Measurements from ENCODE around the gene OXER1. TPM values are rescaled to one million over a fixed set of nuclear protein-coding genes. Genes with fewer than 3 reads are reported as not detected.

The OXER1 gene
- total and polyA plus RNA-seq, 9 of the 15 experiments (the other 6 are each of a cell fraction or from before 2014, with no cell fraction given) = not detected

DNA sequence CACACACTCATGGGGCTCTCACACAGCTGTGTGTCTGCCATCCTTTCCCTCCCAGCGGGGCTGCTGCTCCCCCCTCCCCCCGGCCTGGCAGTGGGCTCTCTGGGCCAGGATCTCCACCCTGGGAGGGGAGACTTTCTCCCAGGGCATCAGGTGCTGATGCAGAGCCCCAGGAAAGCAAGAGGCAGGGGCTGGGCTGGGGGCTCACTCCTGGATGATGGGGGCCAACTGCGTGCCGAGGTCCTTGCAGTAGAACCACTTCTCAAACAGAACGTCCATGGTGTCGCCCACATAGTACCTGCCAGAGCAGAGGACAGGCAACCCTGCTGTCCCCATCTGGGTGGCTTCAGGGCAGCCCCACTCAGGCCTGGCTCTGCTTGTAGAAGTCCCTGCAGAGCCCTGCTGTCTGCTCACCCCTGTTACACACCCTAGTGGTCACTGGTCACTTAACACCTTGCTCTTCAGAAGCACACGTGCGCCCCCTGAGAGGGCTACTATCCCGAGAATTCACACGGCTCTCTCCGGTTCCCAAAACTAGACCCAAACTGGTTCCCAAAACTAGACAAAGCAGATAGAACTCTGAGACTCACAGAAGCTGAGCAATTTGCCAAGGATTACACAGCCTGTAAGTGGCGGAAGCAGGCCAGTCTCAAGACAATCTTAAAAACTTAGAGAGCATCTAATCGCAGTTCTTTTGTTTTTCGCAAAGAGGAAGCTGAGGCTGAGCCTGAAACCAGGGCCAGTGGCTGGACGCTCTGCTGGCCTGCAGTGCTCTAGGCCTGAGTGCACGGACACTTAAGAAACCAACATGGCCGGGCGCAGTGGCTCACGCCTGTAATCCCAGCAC is 6.6 kb upstream of the OXER1 start (continued):
- TF ChIP-seq ZNF444 (CRISPR knock-in tag; IDR thresholded peaks at IDR 0.05) (no peak), CREB5 (CRISPR knock-in tag; IDR thresholded peaks at IDR 0.05) (no peak), PHTF2 (CRISPR knock-in tag; IDR thresholded peaks at IDR 0.05) (no peak), ILK (tag; IDR thresholded peaks at IDR 0.05; ENCODE audit: borderline replicate concordance, low read depth) (no peak), SPI1 (IDR thresholded peaks at IDR 0.05; ENCODE audit: borderline replicate concordance, low read depth, low read length) (no peak), SP2 (IDR thresholded peaks at IDR 0.05; ENCODE audit: extremely low read depth, low read depth, low read length, poor library complexity, severe bottlenecking) (no peak), ESRRA (IDR thresholded peaks at IDR 0.05; ENCODE audit: borderline replicate concordance, low read depth) (no peak), SAFB (IDR thresholded peaks at IDR 0.05; ENCODE audit: borderline replicate concordance, low read depth, low read length) (no peak), HCFC1 (IDR thresholded peaks at IDR 0.05; ENCODE audit: low read depth, low read length) (no peak), JUN (IDR thresholded peaks at IDR 0.05; ENCODE audit: borderline replicate concordance, low read depth, low read length) (0 out of 2 replicates have a peak, but pooled peaks have one; percentile 26), JUN (CRISPR knock-in tag; IDR thresholded peaks at IDR 0.05; ENCODE audit: borderline replicate concordance) (no peak), CREM (IDR thresholded peaks at IDR 0.05; ENCODE audit: low read depth) (0 out of 2 replicates have a peak, but pooled peaks have one; percentile 31), HDGF (IDR thresholded peaks at IDR 0.05) (no peak), LARP7 (IDR thresholded peaks at IDR 0.05) (no peak), CREB1 (IDR thresholded peaks at IDR 0.05) (no peak), CREB1 (CRISPR knock-in tag; IDR thresholded peaks at IDR 0.05) (no peak)
- TF ChIP-seq, protein P1, sequence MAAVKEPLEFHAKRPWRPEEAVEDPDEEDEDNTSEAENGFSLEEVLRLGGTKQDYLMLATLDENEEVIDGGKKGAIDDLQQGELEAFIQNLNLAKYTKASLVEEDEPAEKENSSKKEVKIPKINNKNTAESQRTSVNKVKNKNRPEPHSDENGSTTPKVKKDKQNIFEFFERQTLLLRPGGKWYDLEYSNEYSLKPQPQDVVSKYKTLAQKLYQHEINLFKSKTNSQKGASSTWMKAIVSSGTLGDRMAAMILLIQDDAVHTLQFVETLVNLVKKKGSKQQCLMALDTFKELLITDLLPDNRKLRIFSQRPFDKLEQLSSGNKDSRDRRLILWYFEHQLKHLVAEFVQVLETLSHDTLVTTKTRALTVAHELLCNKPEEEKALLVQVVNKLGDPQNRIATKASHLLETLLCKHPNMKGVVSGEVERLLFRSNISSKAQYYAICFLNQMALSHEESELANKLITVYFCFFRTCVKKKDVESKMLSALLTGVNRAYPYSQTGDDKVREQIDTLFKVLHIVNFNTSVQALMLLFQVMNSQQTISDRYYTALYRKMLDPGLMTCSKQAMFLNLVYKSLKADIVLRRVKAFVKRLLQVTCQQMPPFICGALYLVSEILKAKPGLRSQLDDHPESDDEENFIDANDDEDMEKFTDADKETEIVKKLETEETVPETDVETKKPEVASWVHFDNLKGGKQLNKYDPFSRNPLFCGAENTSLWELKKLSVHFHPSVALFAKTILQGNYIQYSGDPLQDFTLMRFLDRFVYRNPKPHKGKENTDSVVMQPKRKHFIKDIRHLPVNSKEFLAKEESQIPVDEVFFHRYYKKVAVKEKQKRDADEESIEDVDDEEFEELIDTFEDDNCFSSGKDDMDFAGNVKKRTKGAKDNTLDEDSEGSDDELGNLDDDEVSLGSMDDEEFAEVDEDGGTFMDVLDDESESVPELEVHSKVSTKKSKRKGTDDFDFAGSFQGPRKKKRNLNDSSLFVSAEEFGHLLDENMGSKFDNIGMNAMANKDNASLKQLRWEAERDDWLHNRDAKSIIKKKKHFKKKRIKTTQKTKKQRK (IDR thresholded peaks at IDR 0.05; ENCODE audit: borderline replicate concordance, low read depth, low read length) = no peak
- TF ChIP-seq, protein P2, sequence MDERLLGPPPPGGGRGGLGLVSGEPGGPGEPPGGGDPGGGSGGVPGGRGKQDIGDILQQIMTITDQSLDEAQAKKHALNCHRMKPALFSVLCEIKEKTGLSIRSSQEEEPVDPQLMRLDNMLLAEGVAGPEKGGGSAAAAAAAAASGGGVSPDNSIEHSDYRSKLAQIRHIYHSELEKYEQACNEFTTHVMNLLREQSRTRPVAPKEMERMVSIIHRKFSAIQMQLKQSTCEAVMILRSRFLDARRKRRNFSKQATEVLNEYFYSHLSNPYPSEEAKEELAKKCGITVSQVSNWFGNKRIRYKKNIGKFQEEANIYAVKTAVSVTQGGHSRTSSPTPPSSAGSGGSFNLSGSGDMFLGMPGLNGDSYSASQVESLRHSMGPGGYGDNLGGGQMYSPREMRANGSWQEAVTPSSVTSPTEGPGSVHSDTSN (CRISPR knock-in tag; IDR thresholded peaks at IDR 0.05; ENCODE audit: low read depth) = no peak
- TF ChIP-seq, protein P2 (tag; conservative IDR thresholded peaks at IDR 0.05; ENCODE audit: low read depth) = no peak
- TF ChIP-seq, protein P3, sequence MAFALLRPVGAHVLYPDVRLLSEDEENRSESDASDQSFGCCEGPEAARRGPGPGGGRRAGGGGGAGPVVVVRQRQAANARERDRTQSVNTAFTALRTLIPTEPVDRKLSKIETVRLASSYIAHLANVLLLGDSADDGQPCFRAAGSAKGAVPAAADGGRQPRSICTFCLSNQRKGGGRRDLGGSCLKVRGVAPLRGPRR (CRISPR knock-in tag; IDR thresholded peaks at IDR 0.05) = no peak
- TF ChIP-seq, protein P4, sequence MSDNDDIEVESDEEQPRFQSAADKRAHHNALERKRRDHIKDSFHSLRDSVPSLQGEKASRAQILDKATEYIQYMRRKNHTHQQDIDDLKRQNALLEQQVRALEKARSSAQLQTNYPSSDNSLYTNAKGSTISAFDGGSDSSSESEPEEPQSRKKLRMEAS (CRISPR knock-in tag; IDR thresholded peaks at IDR 0.05) = peak; percentile 86
